Neural progenitor cell (in vitro differentiated cells): ENCODE results near the gene FAM199X. TPM values are rescaled to one million over a fixed set of nuclear protein-coding genes. Genes with fewer than 3 reads are reported as not detected.

Experiments
- DNase-seq: peaks from one replicate; pipeline ENCODE4 v3.0.0-alpha.2; 2016; ENCODE audit warnings: low spot score
- H2AFZ ChIP-seq: fragments of 200-600 bp; sonication (generic); replicated peaks from 2 replicates; pipeline ENCODE4 v1.6.1; 2016; ENCODE audit warnings: antibody characterized with exemption
- H3F3A ChIP-seq: fragments of 200-600 bp; sonication (generic); 2 replicates; pipeline ENCODE4 v1.6.1; 2016; ENCODE audit warnings: antibody characterized with exemption, low read depth
- H3K27ac ChIP-seq: fragments of 200-600 bp; sonication (generic); 2 replicates; pipeline ENCODE4 v1.5.1; 2016; ENCODE audit warnings: mild to moderate bottlenecking
- H3K27me3 ChIP-seq: fragments of 200-600 bp; sonication (generic); 2 replicates; pipeline ENCODE4 v1.6.1; 2016; ENCODE audit warnings: mild to moderate bottlenecking, moderate library complexity
- H3K36me3 ChIP-seq: fragments of 200-600 bp; sonication (generic); 2 replicates; pipeline ENCODE4 v1.5.1; 2016
- H3K4me1 ChIP-seq: fragments of 200-600 bp; sonication (generic); 2 replicates; pipeline ENCODE4 v1.6.1; 2016; ENCODE audit warnings: mixed run types
- H3K4me2 ChIP-seq: fragments of 200-600 bp; sonication (generic); 2 replicates; pipeline ENCODE4 v1.6.1; 2016
- H3K4me3 ChIP-seq: fragments of 200-600 bp; sonication (generic); 2 replicates; pipeline ENCODE4 v1.5.1; 2016
- H3K79me2 ChIP-seq: fragments of 200-600 bp; sonication (generic); 2 replicates; pipeline ENCODE4 v1.6.1; 2016; ENCODE audit warnings: low read depth
- H3K9ac ChIP-seq: fragments of 200-600 bp; sonication (generic); 2 replicates; pipeline ENCODE4 v1.6.1; 2016
- H3K9me3 ChIP-seq: fragments of 200-600 bp; sonication (generic); 2 replicates; pipeline ENCODE4 v1.5.1; 2016; ENCODE audit warnings: low read depth
- H4K20me1 ChIP-seq: fragments of 200-600 bp; sonication (generic); 2 replicates; pipeline ENCODE4 v1.6.1; 2016; ENCODE audit warnings: low read depth
- H3K27ac Mint-ChIP-seq: 3 replicates; pipeline ENCODE4 v1.8.0; 2021; ENCODE audit warnings: mixed read lengths
- H3K27me3 Mint-ChIP-seq: 2 replicates; pipeline ENCODE4 v1.8.0; 2022; ENCODE audit warnings: low read depth, mild to moderate bottlenecking, inconsistent platforms, moderate library complexity, mixed read lengths; ENCODE audit not compliant: insufficient read depth
- H3K36me3 Mint-ChIP-seq: 3 replicates; pipeline ENCODE4 v1.8.0; 2021; ENCODE audit warnings: mixed read lengths
- H3K4me1 Mint-ChIP-seq: 3 replicates; pipeline ENCODE4 v1.8.0; 2021; ENCODE audit warnings: mixed read lengths
- H3K4me3 Mint-ChIP-seq: 3 replicates; pipeline ENCODE4 v1.8.0; 2021; ENCODE audit warnings: mild to moderate bottlenecking, moderate library complexity, mixed read lengths
- H3K9me3 Mint-ChIP-seq: 3 replicates; pipeline ENCODE4 v1.8.0; 2020; ENCODE audit warnings: mixed read lengths
- CTCF ChIP-seq: fragments of 200-600 bp; sonication (generic); IDR thresholded peaks from 2 replicates; pipeline ENCODE4 v1.5.1; 2017; ENCODE audit warnings: antibody characterized with exemption, mild to moderate bottlenecking
- EZH2 ChIP-seq: fragments of 200-600 bp; sonication (generic); IDR thresholded peaks from 2 replicates; pipeline ENCODE4 v1.6.1; 2017; ENCODE audit warnings: antibody characterized with exemption, mild to moderate bottlenecking, moderate library complexity
- EZH2phosphoT487 ChIP-seq: fragments of 200-600 bp; sonication (generic); IDR thresholded peaks from 2 replicates; pipeline ENCODE4 v1.6.1; 2017; ENCODE audit warnings: antibody characterized with exemption
- total RNA-seq: library from RNA; depleted of rRNA; stranded (reverse); fragments of >200 nt; gene quantifications from 2 replicates; pipeline ENCODE4 v1.2.3, GENCODE V29; 2015; ENCODE audit warnings: low replicate concordance

The FAM199X gene
- total RNA-seq: 17.9 and 28.8 TPM in 2 replicates

DNA sequence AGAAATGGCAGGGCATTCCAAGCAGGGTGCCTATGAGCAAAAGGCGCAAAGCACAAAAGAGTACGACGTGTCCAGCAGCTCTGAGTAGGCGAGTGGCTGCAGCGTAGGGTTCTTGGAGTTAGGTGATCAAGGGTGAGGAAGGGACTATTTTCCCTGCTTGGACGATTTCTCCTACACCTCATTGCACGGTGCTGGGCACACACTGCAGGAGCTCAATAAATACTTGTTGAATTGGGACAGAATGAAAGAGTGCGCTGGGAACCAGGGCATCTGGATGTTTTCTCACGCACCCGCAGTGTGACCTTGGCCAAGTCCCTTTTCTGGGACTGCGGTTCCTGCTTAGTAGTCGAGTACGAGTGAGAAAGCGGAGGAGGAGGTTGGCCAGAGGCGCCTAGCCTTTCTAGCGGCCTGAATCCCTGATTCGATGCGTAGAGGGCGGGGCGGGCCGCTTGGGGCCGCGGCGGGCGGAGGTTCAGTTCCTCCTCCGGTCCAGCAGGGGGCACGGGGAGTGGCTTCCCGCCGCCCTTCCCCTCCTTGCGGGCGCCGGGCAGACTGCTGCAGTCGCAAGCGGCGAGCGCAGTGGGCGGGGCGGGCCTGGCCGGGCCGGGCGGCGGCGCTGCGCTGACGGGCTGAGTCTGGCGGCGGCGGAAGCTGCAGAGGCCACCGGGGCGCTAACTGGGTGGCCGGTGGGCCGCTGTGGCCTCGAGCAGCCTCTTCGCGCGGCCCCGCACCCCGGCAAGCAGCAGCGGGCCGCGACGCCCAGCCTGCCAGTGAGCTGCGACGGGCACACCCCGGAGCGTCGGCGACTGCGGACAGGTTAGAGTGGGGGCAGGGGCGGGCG, at the start of gene FAM199X:
Gene FAM199X, plus strand, starts transcription at position 560 of the 841 bp plus-strand sequence. CDS start 333 bp downstream, outside the sequence.
- peak; percentile 95 for DNase-seq
- H3K4me1 Mint-ChIP-seq: peaks cover 28% of the 10 kb centered on the region
- no peak within 1 kb of the TSS for H3K9ac ChIP-seq
- peak within 1 kb of the TSS; percentile 77 for H3K4me3 ChIP-seq
- no peaks in the 10 kb centered on the region for H3K4me1 ChIP-seq
- H3F3A ChIP-seq: peaks cover 8% of the 10 kb centered on the region
- H3K4me2 ChIP-seq: peak within 1 kb of the TSS; percentile 83
- H3K27me3 ChIP-seq: no peaks in the 10 kb centered on the region
- peak within 1 kb of the TSS; percentile 81 for H2AFZ ChIP-seq
- peaks cover 2% of the 10 kb centered on the region for H3K36me3 Mint-ChIP-seq
- H3K9me3 Mint-ChIP-seq: no peaks in the 10 kb centered on the region
- H3K27ac Mint-ChIP-seq: peak within 1 kb of the TSS; percentile 86
- H3K4me3 Mint-ChIP-seq: peak within 1 kb of the TSS; percentile 93
- no peaks in the 10 kb centered on the region for H3K9me3 ChIP-seq
- peaks cover 9% of the 10 kb centered on the region for H4K20me1 ChIP-seq
- H3K27ac ChIP-seq: no peak within 1 kb of the TSS
- H3K27me3 Mint-ChIP-seq: peaks cover 5% of the 10 kb centered on the region
- H3K36me3 ChIP-seq: no peaks in the 10 kb centered on the region
- peak; percentile 57 for TF ChIP-seq CTCF
- no peak for TF ChIP-seq EZH2phosphoT487
- H3K79me2 ChIP-seq: peaks cover 27% of the 10 kb centered on the region

DNA sequence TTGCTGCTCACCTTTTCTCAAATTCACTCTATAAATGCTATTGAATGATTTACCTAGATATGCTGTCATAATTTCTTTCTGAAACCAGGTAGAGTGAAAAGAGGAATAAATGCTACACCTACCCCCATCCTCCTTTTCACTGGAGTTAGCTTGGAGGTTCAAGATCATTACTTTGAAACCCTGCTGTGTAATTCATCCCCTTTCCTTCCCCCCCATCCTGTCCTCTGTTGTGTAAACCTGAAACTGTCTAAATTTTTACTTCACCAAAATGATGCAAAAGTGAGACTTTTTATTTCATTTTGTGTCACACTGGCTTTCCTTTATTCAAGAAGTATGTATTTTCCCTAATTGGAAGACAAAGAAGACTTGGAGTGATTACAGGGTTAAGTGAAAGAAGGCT, 48.5 kb upstream of the FAM199X start:
- Histone ChIP-seq H3K27ac (no peak overlapping the region), H4K20me1 (peaks cover 8% of the 10 kb centered on the region), H3F3A (peaks cover 18% of the 10 kb centered on the region), H3K4me2 (no peak overlapping the region), H3K4me1 (peaks cover 9% of the 10 kb centered on the region), H3K79me2 (no peaks in the 10 kb centered on the region), H3K9me3 (no peaks in the 10 kb centered on the region), H3K9ac (no peak overlapping the region), H3K4me3 (no peak overlapping the region), H2AFZ (no peak overlapping the region), H3K27me3 (no peaks in the 10 kb centered on the region), H3K36me3 (no peaks in the 10 kb centered on the region)
- Mint-ChIP-seq H3K4me3 (no peak overlapping the region), H3K4me1 (peaks cover 52% of the 10 kb centered on the region), H3K36me3 (peaks cover 4% of the 10 kb centered on the region), H3K9me3 (no peaks in the 10 kb centered on the region), H3K27ac (no peak overlapping the region), H3K27me3 (peaks cover 3% of the 10 kb centered on the region)
- DNase-seq: no peak
- TF ChIP-seq EZH2 (no peak), EZH2phosphoT487 (no peak), CTCF (no peak)

DNA sequence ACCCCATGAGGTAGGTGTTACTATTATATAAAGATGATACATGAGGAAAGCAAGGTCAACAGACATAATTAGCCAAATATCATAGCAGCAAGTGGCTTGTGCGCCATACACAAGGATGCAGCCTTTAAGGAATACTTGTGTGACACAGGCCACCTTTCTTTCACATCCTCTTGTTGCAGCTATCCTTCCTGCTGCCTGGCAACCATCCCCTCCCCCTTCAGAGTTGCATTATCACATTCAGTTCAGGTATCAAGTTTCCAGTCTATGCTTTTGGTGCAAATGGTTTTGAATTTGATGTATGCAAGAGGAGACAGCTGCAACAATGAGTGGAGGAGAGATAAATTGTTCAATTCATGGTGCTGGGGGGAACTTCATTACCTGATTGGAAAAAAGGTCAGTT, 47.5 kb upstream of the FAM199X start:
- no peak overlapping the region for H3K4me2 ChIP-seq
- H3K27ac Mint-ChIP-seq: no peak overlapping the region
- peaks cover 43% of the 10 kb centered on the region for H3K4me1 Mint-ChIP-seq
- no peak for DNase-seq
- H3K36me3 Mint-ChIP-seq: peaks cover 4% of the 10 kb centered on the region
- no peaks in the 10 kb centered on the region for H3K27me3 ChIP-seq
- H2AFZ ChIP-seq: no peak overlapping the region
- peaks cover 10% of the 10 kb centered on the region for H3F3A ChIP-seq
- H3K4me1 ChIP-seq: peaks cover 6% of the 10 kb centered on the region
- H3K4me3 ChIP-seq: no peak overlapping the region
- no peaks in the 10 kb centered on the region for H3K9me3 Mint-ChIP-seq
- H4K20me1 ChIP-seq: peaks cover 4% of the 10 kb centered on the region
- no peaks in the 10 kb centered on the region for H3K36me3 ChIP-seq
- TF ChIP-seq CTCF (no peak), EZH2phosphoT487 (no peak), EZH2 (no peak)
- H3K79me2 ChIP-seq: no peaks in the 10 kb centered on the region
- H3K4me3 Mint-ChIP-seq: no peak overlapping the region
- H3K9ac ChIP-seq: no peak overlapping the region
- H3K27me3 Mint-ChIP-seq: peaks cover 5% of the 10 kb centered on the region
- H3K9me3 ChIP-seq: no peaks in the 10 kb centered on the region
- no peak overlapping the region for H3K27ac ChIP-seq
